T-helper 2 cell treated with Interferon-gamma antibody and Interleukin-4, amounts not matched to agents 100 ng/mL and 5 ng/mL, for 36 hours (primary cell): ENCODE measurements around the gene HECA. TPM values are rescaled to one million over a fixed set of nuclear protein-coding genes. Genes with fewer than 3 reads are reported as not detected.
"Not testable (repeated sequence)": the region's sequence is repeated elsewhere in the genome, so short reads cannot be mapped to it uniquely, and the experiment has no call there.

Experiments used
- intact Hi-C: fragments of 100-400 bp; cut with micrococcal nuclease; formaldehyde crosslinking; loops from one replicate; pipeline ENCODE4 v1.15.1; 2023
- total RNA-seq: library from RNA; stranded (reverse); gene quantifications from 2 replicates; pipeline ENCODE4 v1.2.3, GENCODE V29; 2022

Gene HECA
- total RNA-seq, 1 donor from 2014 or later, result 40.0 TPM

- intact Hi-C loops, result no loop called here
These were observed 63.8 kb downstream of the HECA start for GRCh38 chr6:139198529-139199288.

GRCh38 chr6:139201378-139201777 lies 66.5 kb downstream of the HECA start:
- intact Hi-C loops, result loop anchor here (5.0 kb wide), 1 partner anchor 759 kb away; no protein-coding TSS in a partner anchor

- intact Hi-C loops, result loop anchor here (5.0 kb wide), 1 partner anchor 763 kb away; no protein-coding TSS in a partner anchor
These were observed 70.1 kb downstream of the HECA start for GRCh38 chr6:139204978-139205377.

GRCh38 chr6:139205843-139206242 lies 71.0 kb downstream of the HECA start:
- intact Hi-C loops, result no loop called here

- intact Hi-C loops, result loop anchor here (2.0 kb wide), 1 partner anchor 80 kb away; the partner anchor contains the start of gene TXLNB
These were observed 75.9 kb downstream of the HECA start for GRCh38 chr6:139210766-139211165.

GRCh38 chr6:139212460-139212859 lies 77.6 kb downstream of the HECA start:
- intact Hi-C loops, result not testable (repeated sequence)

- intact Hi-C loops, result loop anchor here (1.0 to 5.0 kb wide), 5 partner anchors 32 to 145 kb away; partner anchors contain the start of gene TXLNB
These were observed 84.4 kb downstream of the HECA start for GRCh38 chr6:139219271-139219729.

GRCh38 chr6:139219746-139220145 lies 84.9 kb downstream of the HECA start:
- intact Hi-C loops, result loop anchor here (1.0 to 10.0 kb wide), 6 partner anchors 31 to 405 kb away; partner anchors contain the start of gene TXLNB

- intact Hi-C loops, result loop anchor here (10.0 kb wide), 1 partner anchor 414 kb away; no protein-coding TSS in a partner anchor
These were observed 93.5 kb downstream of the HECA start for GRCh38 chr6:139228387-139228786.

Other genes starting within 250 kb of the HECA start
- gene REPS1, start 146.8 kb upstream of the HECA start, total RNA-seq, result 57.5 and 61.7 TPM in 2 replicates
- gene ABRACL, start 106.3 kb upstream of the HECA start, total RNA-seq, result 158 and 162 TPM in 2 replicates
- gene TXLNB, start 156.9 kb downstream of the HECA start, total RNA-seq, result 0.36 and 0.55 TPM in 2 replicates
- 48.2 and 51.5 TPM in 2 replicates for gene CITED2, start 239.6 kb downstream of the HECA start, total RNA-seq